ENCODE measurements around the gene TUBA3D.
"Not testable (repeated sequence)": the region's sequence is repeated elsewhere in the genome, so short reads cannot be mapped to it uniquely, and the experiment has no call there.

DNA sequence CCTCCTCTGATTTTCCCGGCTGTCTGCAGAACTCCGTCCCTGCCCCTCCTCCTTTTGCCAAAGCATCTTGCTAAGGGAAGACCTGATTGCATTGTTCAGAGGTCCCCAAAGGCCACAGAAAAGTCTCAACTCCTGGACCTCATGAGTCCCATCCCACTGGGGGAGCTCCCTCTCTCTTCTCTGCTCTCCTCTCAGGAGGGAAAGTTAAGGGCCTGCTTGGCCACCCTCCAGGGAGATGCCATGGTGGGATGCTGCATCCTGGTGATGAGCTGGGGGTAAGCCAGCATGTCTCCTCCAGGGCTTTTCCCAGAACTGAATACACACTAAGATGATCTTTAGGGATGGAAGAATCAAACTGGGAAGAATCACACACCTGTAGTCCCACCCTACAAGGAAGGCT lies 2.7 kb upstream of the TUBA3D start:
- TF ChIP-seq, protein P1, sequence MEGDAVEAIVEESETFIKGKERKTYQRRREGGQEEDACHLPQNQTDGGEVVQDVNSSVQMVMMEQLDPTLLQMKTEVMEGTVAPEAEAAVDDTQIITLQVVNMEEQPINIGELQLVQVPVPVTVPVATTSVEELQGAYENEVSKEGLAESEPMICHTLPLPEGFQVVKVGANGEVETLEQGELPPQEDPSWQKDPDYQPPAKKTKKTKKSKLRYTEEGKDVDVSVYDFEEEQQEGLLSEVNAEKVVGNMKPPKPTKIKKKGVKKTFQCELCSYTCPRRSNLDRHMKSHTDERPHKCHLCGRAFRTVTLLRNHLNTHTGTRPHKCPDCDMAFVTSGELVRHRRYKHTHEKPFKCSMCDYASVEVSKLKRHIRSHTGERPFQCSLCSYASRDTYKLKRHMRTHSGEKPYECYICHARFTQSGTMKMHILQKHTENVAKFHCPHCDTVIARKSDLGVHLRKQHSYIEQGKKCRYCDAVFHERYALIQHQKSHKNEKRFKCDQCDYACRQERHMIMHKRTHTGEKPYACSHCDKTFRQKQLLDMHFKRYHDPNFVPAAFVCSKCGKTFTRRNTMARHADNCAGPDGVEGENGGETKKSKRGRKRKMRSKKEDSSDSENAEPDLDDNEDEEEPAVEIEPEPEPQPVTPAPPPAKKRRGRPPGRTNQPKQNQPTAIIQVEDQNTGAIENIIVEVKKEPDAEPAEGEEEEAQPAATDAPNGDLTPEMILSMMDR (IDR thresholded peaks at IDR 0.05 in 2 of 3, conservative IDR thresholded peaks at IDR 0.05 in 1 of 3; ENCODE audit: control insufficient read depth in 2 of 3, extremely low read depth in 1 of 3, insufficient read depth in 1 of 3, low read depth in 3 of 3, low read length in 3 of 3): not testable (repeated sequence)
- not testable (repeated sequence) for TF ChIP-seq CHD4 (IDR thresholded peaks at IDR 0.05); POLR2A (IDR thresholded peaks at IDR 0.05; ENCODE audit: low read depth, low read length); KDM1A (IDR thresholded peaks at IDR 0.05; ENCODE audit: borderline replicate concordance); SRF (IDR thresholded peaks at IDR 0.05; ENCODE audit: low read depth in 2 of 2, low read length in 2 of 2); MTA3 (IDR thresholded peaks at IDR 0.05; ENCODE audit: borderline replicate concordance, low read length); NFIC (IDR thresholded peaks at IDR 0.05; ENCODE audit: low read depth, low read length)
- TF ChIP-seq, protein P2, sequence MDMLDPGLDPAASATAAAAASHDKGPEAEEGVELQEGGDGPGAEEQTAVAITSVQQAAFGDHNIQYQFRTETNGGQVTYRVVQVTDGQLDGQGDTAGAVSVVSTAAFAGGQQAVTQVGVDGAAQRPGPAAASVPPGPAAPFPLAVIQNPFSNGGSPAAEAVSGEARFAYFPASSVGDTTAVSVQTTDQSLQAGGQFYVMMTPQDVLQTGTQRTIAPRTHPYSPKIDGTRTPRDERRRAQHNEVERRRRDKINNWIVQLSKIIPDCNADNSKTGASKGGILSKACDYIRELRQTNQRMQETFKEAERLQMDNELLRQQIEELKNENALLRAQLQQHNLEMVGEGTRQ (IDR thresholded peaks at IDR 0.05; ENCODE audit: borderline replicate concordance, low read depth, low read length): not testable (repeated sequence)
